Right cardiac atrium (tissue), 5 donors: ENCODE measurements around the gene DRAP1. TPM values are rescaled to one million over a fixed set of nuclear protein-coding genes. Genes with fewer than 3 reads are reported as not detected.
"Not testable (repeated sequence)": the region's sequence is repeated elsewhere in the genome, so short reads cannot be mapped to it uniquely, and the experiment has no call there.

ENCODE experiments used
- ATAC-seq, 2 donors: fragments of 200-7000 bp; cut with Tn5 transposase; one replicate each; pipeline versions ENCODE4 v1.8.0 to v1.9.1; 2020; ENCODE audit warnings: moderate library complexity in 2 of 2, mild to moderate bottlenecking in 1 of 2
- DNase-seq, 3 donors: peaks; one replicate each; pipeline ENCODE4 v3.0.0-alpha.2; 2020
- H3K27ac ChIP-seq: one replicate; pipeline ENCODE4 v1.5.1; 2013; ENCODE audit warnings: mild to moderate bottlenecking, low read length, control low read depth, moderate library complexity
- H3K27me3 ChIP-seq: one replicate; pipeline ENCODE4 v1.6.1; 2013; ENCODE audit not compliant: control insufficient read depth, insufficient read depth
- H3K4me1 ChIP-seq: one replicate; pipeline ENCODE4 v1.6.1; 2013; ENCODE audit warnings: low read length; ENCODE audit not compliant: control insufficient read depth, insufficient read depth
- H3K4me3 ChIP-seq: one replicate; pipeline ENCODE4 v1.5.1; 2013; ENCODE audit warnings: low read length, control low read depth
- H3K9me3 ChIP-seq: one replicate; pipeline ENCODE4 v1.6.1; 2013; ENCODE audit warnings: low read length; ENCODE audit not compliant: control insufficient read depth
- WGBS: extraction: QIAGEN DNeasy Blood & Tissue Kit; methylation state at CpG from one replicate; pipeline ENCODE4 v1.1.7; 2013; 5-methylcytosine and 5-hydroxymethylcytosine counted together
- intact Hi-C, 4 donors: fragments of 100-400 bp; cut with DNase I; formaldehyde crosslinking; loops; one replicate each; pipeline versions ENCODE4 v1.11.0 to v1.14.0; 2022 to 2023
- polyA plus RNA-seq: library from polyadenylated mRNA; stranded (reverse); fragments of 200-250 nt; gene quantifications from one replicate; pipeline ENCODE4 v1.2.3, GENCODE V29; 2013
- total RNA-seq, 4 donors: library from RNA; stranded (reverse); fragmentation: NEBNext Ultra II Directional; extraction: Animal tissue kit (Norgen Biotek cat#: 25700); gene quantifications; one replicate each; pipeline ENCODE4 v1.2.1, GENCODE V29; 2021
- donor health status: healthy with polysubstance abuse.
- donor health status: DM: no; HTN: yes; CAD: no.
- donor health status: DM: no; HTN: no; CAD: no.
- donor health status: DM: no; HTN: yes; CAD: no; lungs with severe emphysema.
- donor health status: DM: yes; HTN: yes; CAD: no.

DRAP1 gene
- total and polyA plus RNA-seq, 5 donors, result 82.9 to 130 (median 85.3) TPM

- Histone ChIP-seq H3K4me3 (peak overlapping the region; percentile 55), H3K4me1 (peaks cover 4% of the 10 kb centered on the region), H3K27ac (peak overlapping the region; percentile 49), H3K9me3 (no peaks in the 10 kb centered on the region), H3K27me3 (no peaks in the 10 kb centered on the region)
- no peak for ATAC-seq
- 76% methylated on average over 14 of the region's 14 CpGs for WGBS
- DNase-seq, result peak in 1 of 3 donors; percentile 71
- intact Hi-C loops, result loop anchor here in 2 of 4 donors (5.0 to 10.0 kb wide), 3 partner anchors 75 to 100 kb away; partner anchors contain the start of gene SART1 (in 2 of the 2)
Measured at GRCh38 chr11:65886826-65887722, 32.2 kb upstream of the DRAP1 start.

- Histone ChIP-seq H3K4me1 (peaks cover 6% of the 10 kb centered on the region), H3K9me3 (no peaks in the 10 kb centered on the region), H3K4me3 (peak overlapping the region; percentile 55), H3K27me3 (no peaks in the 10 kb centered on the region), H3K27ac (peak overlapping the region; percentile 49)
- 3% methylated on average over 23 of the region's 23 CpGs for WGBS
- intact Hi-C loops, result loop anchor here in 2 of 4 donors (5.0 to 10.0 kb wide), 3 partner anchors 75 to 100 kb away; partner anchors contain the start of gene SART1 (in 2 of the 2)
- ATAC-seq (no peak), DNase-seq (no peak)
Measured at GRCh38 chr11:65887723-65888162, 31.5 kb upstream of the DRAP1 start.

- WGBS, result under 1% methylated on average over 57 of the region's 57 CpGs
- Histone ChIP-seq H3K27me3 (no peaks in the 10 kb centered on the region), H3K4me3 (peak within 1 kb of the TSS; percentile 55), H3K9me3 (no peaks in the 10 kb centered on the region), H3K27ac (peak within 1 kb of the TSS; percentile 97), H3K4me1 (peaks cover 7% of the 10 kb centered on the region)
- ATAC-seq (peak; percentile 83 to 87), DNase-seq (peak; percentile 98 to 99 (median 99))
- intact Hi-C loops, result loop anchor here in 2 of 4 donors (5.0 to 10.0 kb wide), 3 partner anchors 74 to 99 kb away; partner anchors contain the start of gene SART1 (in 2 of the 2)
Measured at GRCh38 chr11:65888163-65888814, 30.9 kb upstream of the DRAP1 start, which contains the start of gene FIBP. Gene FIBP (minus strand): TSS chr11:65888471. CDS start chr11:65888418, 53 bp downstream.

- H3K9me3 ChIP-seq, result no peaks in the 10 kb centered on the region
- DNase-seq (peak; percentile 99 to 100 (median 100)), ATAC-seq (peak; percentile 80 to 83)
- H3K4me3 ChIP-seq, result peak within 1 kb of the TSS; percentile 61
- peak within 1 kb of the TSS; percentile 98 for H3K27ac ChIP-seq
- intact Hi-C loops, result no loop called here
- peaks cover 7% of the 10 kb centered on the region for H3K4me1 ChIP-seq
- WGBS, result under 1% methylated on average over 94 of the region's 94 CpGs
- H3K27me3 ChIP-seq, result no peaks in the 10 kb centered on the region
Measured at GRCh38 chr11:65890324-65891218, 28.7 kb upstream of the DRAP1 start, which contains the start of gene CCDC85B. Gene CCDC85B (plus strand): TSS chr11:65890673. CDS start chr11:65890784, 111 bp downstream.

- peak; percentile 69 to 88 (median 85) for DNase-seq
- peak; percentile 1 to 37 for ATAC-seq
- peaks cover 7% of the 10 kb centered on the region for H3K4me1 ChIP-seq
- H3K4me3 ChIP-seq, result peak overlapping the region; percentile 61
- whole genome bisulfite sequencing, result under 1% methylated on average over 57 of the region's 57 CpGs
- no peaks in the 10 kb centered on the region for H3K27me3 ChIP-seq
- H3K27ac ChIP-seq, result peak overlapping the region; percentile 98
- intact Hi-C loops, result no loop called here
- no peaks in the 10 kb centered on the region for H3K9me3 ChIP-seq
Measured at GRCh38 chr11:65891219-65892136, 27.7 kb upstream of the DRAP1 start.

GRCh38 chr11:65892137-65892540 lies 27.1 kb upstream of the DRAP1 start:
- H3K4me1 ChIP-seq, H3K9me3 ChIP-seq, H3K27me3 ChIP-seq, ATAC-seq, intact Hi-C loops: not testable (repeated sequence)
- peak in 2 of 3 donors; percentile 50 to 61 for DNase-seq
- Histone ChIP-seq H3K4me3 (peak overlapping the region; percentile 61), H3K27ac (peak overlapping the region; percentile 98)
- WGBS, result 39% methylated on average over 5 of the region's 5 CpGs

- intact Hi-C loops, result no loop called here
- ATAC-seq (no peak), DNase-seq (peak in 1 of 3 donors; percentile 60)
- Histone ChIP-seq H3K4me1 (peaks cover 7% of the 10 kb centered on the region), H3K9me3 (no peaks in the 10 kb centered on the region), H3K27ac (peak overlapping the region; percentile 52), H3K4me3 (no peak overlapping the region), H3K27me3 (no peaks in the 10 kb centered on the region)
- 64% methylated on average over 10 of the region's 10 CpGs for WGBS
Measured at GRCh38 chr11:65892661-65893317, 26.4 kb upstream of the DRAP1 start.

- ATAC-seq, result peak in 1 of 2 donors; percentile 2
- Histone ChIP-seq H3K9me3 (no peaks in the 10 kb centered on the region), H3K27me3 (no peaks in the 10 kb centered on the region), H3K27ac (peak overlapping the region; percentile 78), H3K4me3 (no peak overlapping the region), H3K4me1 (peaks cover 7% of the 10 kb centered on the region)
- DNase-seq, result peak; percentile 54 to 83 (median 81)
- intact Hi-C loops, result no loop called here
- 61% methylated on average over 16 of the region's 16 CpGs for WGBS
Measured at GRCh38 chr11:65894034-65894591, 25.1 kb upstream of the DRAP1 start.

- peak in 1 of 3 donors; percentile 6 for DNase-seq
- ATAC-seq, result no peak
Measured at GRCh38 chr11:65895482-65895981, 23.7 kb upstream of the DRAP1 start.

More at GRCh38 chr11:65895482-65895981, 23.7 kb upstream of the DRAP1 start:
- Histone ChIP-seq H3K4me3 (no peak overlapping the region), H3K27ac (no peak overlapping the region), H3K4me1 (peaks cover 3% of the 10 kb centered on the region), H3K27me3 (no peaks in the 10 kb centered on the region), H3K9me3 (no peaks in the 10 kb centered on the region)
- intact Hi-C loops, result no loop called here
- 94% methylated on average over 5 of the region's 5 CpGs for WGBS
